ENCODE measurements around the gene RIPOR3.

The RIPOR3 gene

DNA sequence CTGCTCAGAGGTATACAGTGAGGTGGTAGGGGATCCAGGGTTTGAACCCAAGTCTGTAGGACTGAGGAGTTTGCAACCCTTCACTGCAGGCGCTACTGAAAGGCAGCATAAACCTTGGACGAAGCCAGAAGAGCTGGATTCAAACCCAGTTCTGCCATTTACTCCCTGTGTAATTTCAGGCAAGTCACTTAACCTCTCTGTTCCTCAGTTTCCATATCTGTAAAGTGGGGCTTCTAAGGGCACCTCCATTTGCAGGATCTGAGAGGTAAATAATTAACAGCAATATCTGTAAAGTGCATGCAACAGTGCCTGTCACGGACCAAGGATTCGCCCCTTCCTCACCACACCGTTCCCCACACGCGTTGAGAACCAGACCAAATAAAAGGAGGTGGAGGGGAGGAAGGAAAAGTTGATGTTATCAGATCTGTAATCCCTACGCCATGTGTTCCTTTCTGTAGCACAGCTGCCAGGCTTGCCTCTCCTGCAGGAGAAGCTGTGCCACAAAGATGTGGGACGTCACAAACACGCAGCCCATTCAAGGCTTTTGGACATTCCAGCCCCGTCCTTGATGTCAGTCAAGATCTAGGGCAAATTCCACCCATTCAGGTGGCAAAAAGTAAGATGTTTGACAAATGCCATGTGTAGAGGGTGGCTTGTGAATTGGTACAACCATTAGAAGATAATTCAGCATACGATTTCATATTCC lies 9.8 kb downstream of the RIPOR3 start:
- Histone ChIP-seq H3K4me2 (ENCODE audit: low read length, poor library complexity, severe bottlenecking) (no peak overlapping the region), H4K91ac (ENCODE audit: low read length) (no peak overlapping the region), H4K8ac (ENCODE audit: low read length) (no peak overlapping the region), H2BK120ac (ENCODE audit: low read depth, low read length) (no peak overlapping the region), H2BK15ac (ENCODE audit: low read depth, poor library complexity, severe bottlenecking) (no peak overlapping the region), H3K27me3 (ENCODE audit: control insufficient read depth in 1 of 2, insufficient read depth in 1 of 2, low read length in 2 of 2) (no peaks in the 10 kb centered on the region), H3K79me1 (replicated peaks; ENCODE audit: low read length, poor library complexity, severe bottlenecking) (peaks cover 10% of the 10 kb centered on the region), H3K9me3 (ENCODE audit: control insufficient read depth, low read length) (no peaks in the 10 kb centered on the region), H3K23ac (ENCODE audit: low read length in 2 of 2) (no peak overlapping the region), H3K27ac (ENCODE audit: low read length, poor library complexity, severe bottlenecking) (no peak overlapping the region), H3K9ac (ENCODE audit: low read length) (no peak overlapping the region), H2BK12ac (ENCODE audit: low read length in 2 of 2) (no peak overlapping the region), H3K36me3 (ENCODE audit: control insufficient read depth in 1 of 2, insufficient read depth in 2 of 2, low read depth in 1 of 2, low read length in 2 of 2) (peaks cover 9 to 45% of the 10 kb centered on the region in 2 experiments), H3K4me3 (ENCODE audit: insufficient read depth in 1 of 2, low read depth in 1 of 2, low read length in 2 of 2) (no peak overlapping the region), H2AK5ac (ENCODE audit: low read length, severe bottlenecking) (peak overlapping the region; percentile 3), H3K4ac (ENCODE audit: low read depth in 1 of 2, low read length in 2 of 2) (no peak overlapping the region), H3K18ac (ENCODE audit: low read depth in 1 of 2, low read length in 2 of 2) (no peak overlapping the region), H2AFZ (ENCODE audit: low read depth, low read length) (no peak overlapping the region), H3K14ac (ENCODE audit: low read length in 2 of 2) (no peak overlapping the region), H2BK5ac (ENCODE audit: low read depth, low read length, poor library complexity, severe bottlenecking) (no peak overlapping the region), H3K4me1 (ENCODE audit: control insufficient read depth, insufficient read depth, low read depth, low read length) (peaks cover 27% of the 10 kb centered on the region)
- 92% methylated on average over 7 of the region's 12 CpGs for WGBS
- DNase-seq: no peak

DNA sequence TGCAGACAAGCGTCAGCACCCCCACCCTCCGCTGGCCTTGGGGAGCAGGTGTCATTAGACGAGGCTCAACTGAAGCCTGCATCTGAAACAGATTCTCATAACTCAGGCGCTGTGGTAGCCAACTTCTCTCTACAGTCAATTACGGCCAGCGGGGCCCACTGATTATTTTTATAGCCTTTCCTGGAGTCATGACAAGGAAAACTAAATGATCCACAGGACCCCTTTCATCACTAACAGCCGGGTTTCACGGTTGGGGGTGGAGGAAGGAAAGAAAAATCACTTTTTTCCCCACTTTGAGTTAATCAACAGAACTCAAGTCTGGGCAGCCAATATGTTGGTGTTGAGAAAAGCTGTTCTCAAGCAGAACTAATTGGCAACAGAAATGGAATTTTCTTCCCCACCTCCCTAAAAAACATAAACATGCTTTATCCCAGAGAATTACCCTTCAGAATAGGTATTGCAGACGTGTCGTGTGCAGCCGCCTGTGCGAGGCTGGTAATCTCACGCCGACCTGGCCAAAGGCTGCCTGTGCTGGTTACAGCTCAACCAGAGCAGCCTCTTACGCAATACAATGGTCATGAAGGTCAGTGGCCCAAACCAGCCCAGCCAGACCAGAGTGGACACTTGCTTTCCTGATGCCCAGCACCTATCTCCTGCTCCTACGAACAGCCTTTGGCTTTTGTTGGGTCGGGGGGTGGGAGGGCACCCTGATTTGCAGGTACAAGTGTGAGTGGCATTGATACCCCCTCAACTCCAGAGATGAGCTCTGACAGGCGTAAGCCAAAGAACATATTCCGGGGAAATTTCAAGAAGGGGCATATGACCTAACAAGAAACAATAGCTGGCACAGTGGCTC lies 11.0 kb downstream of the RIPOR3 start:
- Histone ChIP-seq H3K27me3 (ENCODE audit: control insufficient read depth in 1 of 2, insufficient read depth in 1 of 2, low read length in 2 of 2) (no peaks in the 10 kb centered on the region), H2AFZ (ENCODE audit: low read depth, low read length) (no peak overlapping the region)

DNA sequence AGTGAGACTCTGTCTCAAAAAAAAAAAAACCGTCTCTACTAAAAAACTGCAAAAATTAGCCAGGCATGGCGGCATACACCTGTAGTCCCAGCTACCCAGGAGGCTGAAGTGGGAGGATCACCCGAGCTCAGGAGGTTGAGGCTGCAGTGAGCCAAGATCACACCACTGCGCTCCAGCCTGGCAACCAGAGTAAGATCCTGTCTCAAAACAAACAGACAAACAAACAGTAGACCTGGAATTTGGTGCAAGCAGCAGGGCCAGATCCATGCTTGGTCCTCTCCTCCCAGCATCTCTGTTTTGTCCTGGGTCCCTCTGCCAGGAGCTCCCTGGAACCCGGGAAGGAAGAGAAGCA lies 11.6 kb downstream of the RIPOR3 start:
- H3K9ac ChIP-seq (ENCODE audit: low read length): no peak overlapping the region
- H2BK5ac ChIP-seq (ENCODE audit: low read depth, low read length, poor library complexity, severe bottlenecking): no peak overlapping the region
- peaks cover 7 to 44% of the 10 kb centered on the region in 2 experiments for H3K36me3 ChIP-seq (ENCODE audit: control insufficient read depth in 1 of 2, insufficient read depth in 2 of 2, low read depth in 1 of 2, low read length in 2 of 2)
- peak overlapping the region; percentile 1 for H2BK120ac ChIP-seq (ENCODE audit: low read depth, low read length)
- H2BK12ac ChIP-seq (ENCODE audit: low read length in 2 of 2): no peak overlapping the region
- peak overlapping the region; percentile 31 for H4K8ac ChIP-seq (ENCODE audit: low read length)
- peaks cover 34% of the 10 kb centered on the region for H3K4me1 ChIP-seq (ENCODE audit: control insufficient read depth, insufficient read depth, low read depth, low read length)
- no peak for DNase-seq
- H2BK15ac ChIP-seq (ENCODE audit: low read depth, poor library complexity, severe bottlenecking): no peak overlapping the region
- no peak overlapping the region for H3K23ac ChIP-seq (ENCODE audit: low read length in 2 of 2)
- H3K79me1 ChIP-seq (replicated peaks; ENCODE audit: low read length, poor library complexity, severe bottlenecking): peaks cover 12% of the 10 kb centered on the region
- H4K91ac ChIP-seq (ENCODE audit: low read length): no peak overlapping the region
- no peak overlapping the region for H3K4me2 ChIP-seq (ENCODE audit: low read length, poor library complexity, severe bottlenecking)
- WGBS: 86% methylated on average over 5 of the region's 5 CpGs
- no peak overlapping the region for H3K18ac ChIP-seq (ENCODE audit: low read depth in 1 of 2, low read length in 2 of 2)
- no peak overlapping the region for H2AFZ ChIP-seq (ENCODE audit: low read depth, low read length)
- no peak overlapping the region for H3K4ac ChIP-seq (ENCODE audit: low read depth in 1 of 2, low read length in 2 of 2)
- H3K9me3 ChIP-seq (ENCODE audit: control insufficient read depth, low read length): no peaks in the 10 kb centered on the region
- H3K27me3 ChIP-seq (ENCODE audit: control insufficient read depth in 1 of 2, insufficient read depth in 1 of 2, low read length in 2 of 2): no peaks in the 10 kb centered on the region
- H3K14ac ChIP-seq (ENCODE audit: low read length in 2 of 2): no peak overlapping the region
- H2AK5ac ChIP-seq (ENCODE audit: low read length, severe bottlenecking): peak overlapping the region; percentile 57
- H3K4me3 ChIP-seq (ENCODE audit: insufficient read depth in 1 of 2, low read depth in 1 of 2, low read length in 2 of 2): no peak overlapping the region
- peak overlapping the region; percentile 60 for H3K27ac ChIP-seq (ENCODE audit: low read length, poor library complexity, severe bottlenecking)

More for the DNA sequence above, 11.0 kb downstream of the RIPOR3 start:
- Histone ChIP-seq H3K27ac (ENCODE audit: low read length, poor library complexity, severe bottlenecking) (peak overlapping the region; percentile 60), H2BK12ac (ENCODE audit: low read length in 2 of 2) (no peak overlapping the region), H4K8ac (ENCODE audit: low read length) (peak overlapping the region; percentile 57), H2BK120ac (ENCODE audit: low read depth, low read length) (peak overlapping the region; percentile 1), H3K4ac (ENCODE audit: low read depth in 1 of 2, low read length in 2 of 2) (no peak overlapping the region), H4K91ac (ENCODE audit: low read length) (no peak overlapping the region), H3K23ac (ENCODE audit: low read length in 2 of 2) (no peak overlapping the region), H3K14ac (ENCODE audit: low read length in 2 of 2) (no peak overlapping the region), H3K9me3 (ENCODE audit: control insufficient read depth, low read length) (no peaks in the 10 kb centered on the region), H3K18ac (ENCODE audit: low read depth in 1 of 2, low read length in 2 of 2) (peak overlapping the region; percentile 11 to 24), H3K9ac (ENCODE audit: low read length) (peak overlapping the region; percentile 24), H2BK15ac (ENCODE audit: low read depth, poor library complexity, severe bottlenecking) (no peak overlapping the region), H2AK5ac (ENCODE audit: low read length, severe bottlenecking) (peak overlapping the region; percentile 57), H3K4me1 (ENCODE audit: control insufficient read depth, insufficient read depth, low read depth, low read length) (peaks cover 34% of the 10 kb centered on the region), H3K36me3 (ENCODE audit: control insufficient read depth in 1 of 2, insufficient read depth in 2 of 2, low read depth in 1 of 2, low read length in 2 of 2) (peaks cover 9 to 46% of the 10 kb centered on the region in 2 experiments), H2BK5ac (ENCODE audit: low read depth, low read length, poor library complexity, severe bottlenecking) (no peak overlapping the region), H3K4me2 (ENCODE audit: low read length, poor library complexity, severe bottlenecking) (no peak overlapping the region), H3K4me3 (ENCODE audit: insufficient read depth in 1 of 2, low read depth in 1 of 2, low read length in 2 of 2) (no peak overlapping the region), H3K79me1 (replicated peaks; ENCODE audit: low read length, poor library complexity, severe bottlenecking) (peaks cover 10% of the 10 kb centered on the region)
- DNase-seq: peak; percentile 63
- WGBS: 82% methylated on average over 16 of the region's 19 CpGs

DNA sequence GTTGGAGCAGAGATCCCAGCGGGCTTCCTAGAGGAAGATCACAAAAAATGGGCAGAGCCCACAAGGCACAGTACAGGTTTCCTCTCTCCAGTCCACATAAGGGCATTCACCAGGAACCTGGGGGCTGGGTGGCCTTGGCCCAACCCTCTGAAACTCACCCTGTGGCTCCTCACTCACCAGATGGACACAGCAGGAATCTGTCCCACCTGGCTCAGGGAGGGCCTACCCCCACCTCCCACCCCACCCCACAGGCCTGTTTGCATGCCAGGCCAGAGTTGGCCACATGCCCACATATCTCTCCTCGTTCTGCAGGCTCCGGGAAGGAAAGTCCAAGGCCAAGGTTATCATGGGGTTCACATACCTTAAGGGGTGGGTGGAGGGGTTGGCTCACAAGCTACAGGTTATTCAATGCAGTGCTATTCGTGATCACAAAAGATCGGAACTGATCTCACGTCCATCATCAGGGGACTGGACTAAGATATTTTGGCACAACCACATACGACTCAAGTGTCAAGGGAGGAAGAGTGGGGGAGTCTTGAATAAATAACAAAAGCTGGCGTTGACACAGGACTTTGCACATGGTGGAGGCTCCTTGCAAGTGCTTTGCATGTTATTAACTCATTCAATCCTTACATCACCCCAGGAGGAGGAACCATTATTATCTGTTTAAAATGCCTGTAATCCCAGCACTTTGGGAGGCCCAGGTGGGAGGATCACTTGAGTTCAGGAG lies 13.0 kb downstream of the RIPOR3 start:
- H3K9me3 ChIP-seq (ENCODE audit: control insufficient read depth, low read length): no peaks in the 10 kb centered on the region

More for the DNA sequence above, 13.0 kb downstream of the RIPOR3 start:
- Histone ChIP-seq H2AK5ac (ENCODE audit: low read length, severe bottlenecking) (peak overlapping the region; percentile 86), H2AFZ (ENCODE audit: low read depth, low read length) (no peak overlapping the region), H3K79me1 (replicated peaks; ENCODE audit: low read length, poor library complexity, severe bottlenecking) (peaks cover 6% of the 10 kb centered on the region), H3K4me2 (ENCODE audit: low read length, poor library complexity, severe bottlenecking) (no peak overlapping the region), H2BK5ac (ENCODE audit: low read depth, low read length, poor library complexity, severe bottlenecking) (no peak overlapping the region), H3K4me3 (ENCODE audit: insufficient read depth in 1 of 2, low read depth in 1 of 2, low read length in 2 of 2) (no peak overlapping the region), H3K27ac (ENCODE audit: low read length, poor library complexity, severe bottlenecking) (no peak overlapping the region), H3K4me1 (ENCODE audit: control insufficient read depth, insufficient read depth, low read depth, low read length) (peaks cover 40% of the 10 kb centered on the region), H3K18ac (ENCODE audit: low read depth in 1 of 2, low read length in 2 of 2) (no peak overlapping the region), H4K8ac (ENCODE audit: low read length) (peak overlapping the region; percentile 56), H2BK12ac (ENCODE audit: low read length in 2 of 2) (peak overlapping the region; percentile 51), H3K36me3 (ENCODE audit: control insufficient read depth in 1 of 2, insufficient read depth in 2 of 2, low read depth in 1 of 2, low read length in 2 of 2) (peaks cover 0 to 30% of the 10 kb centered on the region in 2 experiments), H4K91ac (ENCODE audit: low read length) (no peak overlapping the region), H3K4ac (ENCODE audit: low read depth in 1 of 2, low read length in 2 of 2) (no peak overlapping the region), H3K9ac (ENCODE audit: low read length) (no peak overlapping the region), H3K14ac (ENCODE audit: low read length in 2 of 2) (no peak overlapping the region), H2BK15ac (ENCODE audit: low read depth, poor library complexity, severe bottlenecking) (no peak overlapping the region), H2BK120ac (ENCODE audit: low read depth, low read length) (no peak overlapping the region), H3K27me3 (ENCODE audit: control insufficient read depth in 1 of 2, insufficient read depth in 1 of 2, low read length in 2 of 2) (no peaks in the 10 kb centered on the region), H3K23ac (ENCODE audit: low read length in 2 of 2) (no peak overlapping the region)
- no peak for DNase-seq
- WGBS: 85% methylated on average over 6 of the region's 8 CpGs

Data from mesenchymal stem cell (in vitro differentiated cells and primary cell).